Type B pancreatic cell (in vitro differentiated cells): ENCODE measurements around the gene COA6. TPM values are rescaled to one million over a fixed set of nuclear protein-coding genes. Genes with fewer than 3 reads are reported as not detected.
"Not testable (repeated sequence)": the region's sequence is repeated elsewhere in the genome, so short reads cannot be mapped to it uniquely, and the experiment has no call there.

Experiments used
- DNase-seq: peaks from one replicate; pipeline ENCODE4 v3.0.0; 2021; ENCODE audit warnings: mixed read lengths; ENCODE audit not compliant: unreplicated experiment; ENCODE audit errors: extremely low spot score
- H3K27ac Mint-ChIP-seq: 2 replicates; pipeline ENCODE4 v1.8.0; 2021; ENCODE audit warnings: mild to moderate bottlenecking, mixed read lengths
- H3K27me3 Mint-ChIP-seq: 2 replicates; pipeline ENCODE4 v1.8.0; 2021; ENCODE audit warnings: mixed read lengths
- H3K36me3 Mint-ChIP-seq: 2 replicates; pipeline ENCODE4 v1.8.0; 2021; ENCODE audit warnings: mixed read lengths
- H3K4me1 Mint-ChIP-seq: one replicate; pipeline ENCODE4 v1.8.0; 2021; ENCODE audit warnings: mixed read lengths; ENCODE audit not compliant: unreplicated experiment
- H3K4me3 Mint-ChIP-seq: 2 replicates; pipeline ENCODE4 v1.8.0; 2021; ENCODE audit warnings: mild to moderate bottlenecking, mixed read lengths
- H3K9me3 Mint-ChIP-seq: 2 replicates; pipeline ENCODE4 v1.8.0; 2021; ENCODE audit warnings: mixed read lengths
- CTCF ChIP-seq: fragments of 200-600 bp; sonication (generic); conservative IDR thresholded peaks from 2 replicates; pipeline ENCODE4 v1.5.0; 2021; ENCODE audit warnings: antibody characterized with exemption, mild to moderate bottlenecking
- total RNA-seq: library from RNA; stranded (reverse); gene quantifications from 2 replicates; pipeline ENCODE4 v1.2.1, GENCODE V29; 2021; ENCODE audit warnings: low replicate concordance

Gene COA6
- total RNA-seq, 1 donor from 2014 or later = 36.4 TPM

GRCh38 chr1:234345237-234345636, 28.0 kb upstream of the COA6 start:
- Mint-ChIP-seq H3K4me1 (no peaks in the 10 kb centered on the region), H3K4me3 (no peak overlapping the region), H3K9me3 (no peaks in the 10 kb centered on the region), H3K27me3 (peaks cover 19% of the 10 kb centered on the region), H3K27ac (no peak overlapping the region), H3K36me3 (no peaks in the 10 kb centered on the region)
- no peak for DNase-seq
- no peak for TF ChIP-seq CTCF

- H3K4me3 Mint-ChIP-seq = no peak overlapping the region
- no peaks in the 10 kb centered on the region for H3K4me1 Mint-ChIP-seq
- no peak for DNase-seq
- no peaks in the 10 kb centered on the region for H3K36me3 Mint-ChIP-seq
- no peak overlapping the region for H3K27ac Mint-ChIP-seq
- TF ChIP-seq CTCF = no peak
- H3K9me3 Mint-ChIP-seq = no peaks in the 10 kb centered on the region
- H3K27me3 Mint-ChIP-seq = peaks cover 16% of the 10 kb centered on the region
Measured at GRCh38 chr1:234348964-234349363, 24.3 kb upstream of the COA6 start.

- DNase-seq = no peak
- H3K36me3 Mint-ChIP-seq = no peaks in the 10 kb centered on the region
- no peak overlapping the region for H3K4me3 Mint-ChIP-seq
- no peaks in the 10 kb centered on the region for H3K4me1 Mint-ChIP-seq
- H3K27ac Mint-ChIP-seq = no peak overlapping the region
- TF ChIP-seq CTCF = no peak
- H3K27me3 Mint-ChIP-seq = peaks cover 24% of the 10 kb centered on the region
- H3K9me3 Mint-ChIP-seq = no peaks in the 10 kb centered on the region
Measured at GRCh38 chr1:234355782-234356510, 17.3 kb upstream of the COA6 start.

GRCh38 chr1:234356615-234357269, 16.5 kb upstream of the COA6 start:
- DNase-seq, H3K36me3 Mint-ChIP-seq, H3K4me3 Mint-ChIP-seq, H3K4me1 Mint-ChIP-seq, H3K27ac Mint-ChIP-seq, H3K9me3 Mint-ChIP-seq: not testable (repeated sequence)
- peaks cover 24% of the 10 kb centered on the region for H3K27me3 Mint-ChIP-seq

- Mint-ChIP-seq H3K9me3 (no peaks in the 10 kb centered on the region), H3K36me3 (no peaks in the 10 kb centered on the region), H3K27me3 (peaks cover 21% of the 10 kb centered on the region), H3K4me1 (no peaks in the 10 kb centered on the region), H3K4me3 (no peak overlapping the region), H3K27ac (no peak overlapping the region)
- DNase-seq = no peak
- TF ChIP-seq CTCF = no peak
Measured at GRCh38 chr1:234357831-234358230, 15.4 kb upstream of the COA6 start.

- Mint-ChIP-seq H3K4me1 (no peaks in the 10 kb centered on the region), H3K9me3 (no peaks in the 10 kb centered on the region), H3K27ac (no peak overlapping the region), H3K4me3 (no peak overlapping the region), H3K27me3 (peaks cover 18% of the 10 kb centered on the region), H3K36me3 (no peaks in the 10 kb centered on the region)
- DNase-seq = no peak
- TF ChIP-seq CTCF = no peak
Measured at GRCh38 chr1:234361102-234361603, 12.1 kb upstream of the COA6 start.
